ENCODE measurements around the gene DPM3.

DPM3 gene

DNA sequence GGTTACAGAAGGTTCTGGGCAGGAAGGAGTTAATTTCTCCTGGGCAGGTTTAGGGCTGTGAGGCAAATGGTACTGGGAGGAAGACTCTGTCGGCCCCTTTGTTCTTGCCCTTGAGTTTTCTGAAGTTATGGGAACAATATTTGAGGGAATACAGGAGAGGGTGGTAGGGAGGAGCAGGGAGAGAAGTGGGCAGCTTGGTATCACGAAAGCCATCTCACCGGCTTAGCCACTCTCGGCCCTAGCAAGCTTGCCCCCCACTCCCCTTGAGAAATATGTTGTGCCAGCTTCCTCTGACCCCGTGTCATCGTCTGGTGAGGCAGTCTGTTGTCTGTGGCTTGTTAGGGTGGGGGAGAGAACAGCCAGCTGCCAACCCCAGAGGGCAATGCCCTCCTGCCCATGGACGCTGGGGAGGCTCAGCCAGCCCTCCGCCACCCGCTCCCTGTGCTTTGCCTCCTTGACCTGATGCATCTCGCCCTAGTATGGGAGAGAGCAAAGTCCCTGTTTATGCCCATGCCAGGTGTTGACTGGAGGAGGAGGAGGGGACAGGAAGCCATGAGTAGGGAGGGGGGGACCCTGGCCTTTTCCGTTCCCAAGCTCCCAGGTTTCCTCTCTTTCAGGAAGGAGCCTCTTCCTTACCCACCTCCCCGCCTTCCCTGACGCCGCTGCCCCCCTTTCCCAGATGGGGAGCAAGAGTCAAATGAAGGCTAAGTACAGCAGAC, 11.4 kb downstream of the DPM3 start:
- in situ Hi-C loops (cut with HindIII; ENCODE audit: low sequenced_read_pairs): no loop called here
- DNase-seq (ENCODE audit: low read depth): no peak
- TF ChIP-seq CTCF (IDR thresholded peaks at IDR 0.05; ENCODE audit: low read depth, low read length, missing control alignments): no peak
- H3K4me3 ChIP-seq (ENCODE audit: low read depth, low read length): peak overlapping the region; percentile 46

DNA sequence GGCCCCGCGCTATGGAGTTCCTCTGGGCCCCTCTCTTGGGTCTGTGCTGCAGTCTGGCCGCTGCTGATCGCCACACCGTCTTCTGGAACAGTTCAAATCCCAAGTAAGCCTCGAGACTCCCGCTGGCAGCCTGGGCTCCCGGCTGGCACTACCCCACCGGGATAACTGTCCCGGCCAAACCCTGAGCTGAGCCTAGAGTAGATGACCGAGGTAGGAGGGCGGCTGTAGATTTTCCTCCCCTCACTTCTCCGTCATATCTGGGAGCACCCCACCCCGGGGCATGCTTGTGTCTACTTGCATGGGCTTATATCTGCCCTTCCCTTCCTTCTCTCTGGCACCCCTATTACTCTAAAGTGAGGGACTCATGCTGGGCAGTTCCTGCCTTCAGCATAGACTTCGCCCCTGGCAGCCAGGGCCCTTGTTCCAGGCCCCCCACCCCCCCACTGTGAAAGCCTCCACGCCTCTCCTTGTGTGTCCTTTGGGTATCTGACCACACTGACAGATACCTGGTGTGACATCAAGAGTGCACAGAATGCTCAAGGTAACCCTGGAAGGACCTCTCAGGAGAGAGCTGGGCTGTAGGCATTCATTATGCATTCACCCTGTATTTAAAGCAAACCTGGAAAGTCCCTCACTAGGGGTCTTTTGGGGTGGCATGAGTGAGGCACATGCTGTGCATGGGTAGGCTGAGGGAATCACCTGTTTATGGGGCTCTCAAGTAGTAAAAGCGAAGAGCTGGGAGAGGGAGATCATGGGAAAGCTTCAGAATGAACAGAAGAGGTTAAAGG, 12.2 kb downstream of the DPM3 start:
- peak overlapping the region; percentile 46 for H3K4me3 ChIP-seq (ENCODE audit: low read depth, low read length)
- in situ Hi-C loops (cut with HindIII; ENCODE audit: low sequenced_read_pairs): no loop called here
- no peak for TF ChIP-seq CTCF (IDR thresholded peaks at IDR 0.05; ENCODE audit: low read depth, low read length, missing control alignments)
- DNase-seq (ENCODE audit: low read depth): no peak

DNA sequence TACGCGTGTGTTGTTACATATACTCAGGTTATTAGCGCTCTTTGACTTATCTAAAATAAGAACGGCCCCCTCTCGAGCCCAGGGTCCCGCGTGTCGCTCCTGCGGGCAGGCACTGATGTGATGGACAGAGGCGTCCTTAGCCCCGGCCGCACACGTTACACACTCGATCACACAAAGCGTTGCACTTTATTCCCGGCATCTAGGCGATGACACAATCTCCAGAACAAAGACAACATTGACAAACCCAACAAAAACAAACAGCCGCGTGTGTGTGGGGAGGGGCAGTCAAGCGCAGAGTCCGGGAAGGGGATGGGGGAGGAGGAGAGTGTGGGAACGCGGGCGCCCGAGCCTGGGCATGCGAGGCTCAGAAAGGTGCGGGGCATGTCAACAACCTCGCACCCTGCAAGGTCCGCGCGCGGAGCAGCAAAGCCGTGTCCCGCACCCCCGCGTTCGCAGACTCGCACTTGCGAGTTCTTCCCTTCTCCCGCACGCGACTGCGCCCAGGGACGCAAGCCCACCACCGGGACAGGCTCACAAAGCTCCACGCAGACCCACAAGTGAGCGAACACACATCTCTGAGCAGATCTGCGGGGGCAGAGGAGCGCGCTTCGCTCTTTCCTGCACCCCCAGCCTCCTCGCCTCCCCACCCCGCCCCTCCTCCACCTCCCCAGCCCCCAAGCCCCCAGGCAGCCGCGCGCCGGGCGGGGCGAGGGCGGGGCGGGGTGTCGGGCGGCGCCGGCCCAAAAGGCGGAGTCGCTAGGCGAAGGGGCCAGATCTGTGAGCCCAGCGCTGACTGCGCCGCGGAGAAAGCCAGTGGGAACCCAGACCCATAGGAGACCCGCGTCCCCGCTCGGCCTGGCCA, 13.0 kb downstream of the DPM3 start, which contains the start of gene EFNA1:
Gene EFNA1, plus strand, starts transcription at position 772 of the 862 bp plus-strand sequence. CDS start 102 bp downstream, outside the sequence.
- peak within 1 kb of the TSS; percentile 46 for H3K4me3 ChIP-seq (ENCODE audit: low read depth, low read length)
- no peak for DNase-seq (ENCODE audit: low read depth)
- in situ Hi-C loops (cut with HindIII; ENCODE audit: low sequenced_read_pairs): no loop called here
- no peak for TF ChIP-seq CTCF (IDR thresholded peaks at IDR 0.05; ENCODE audit: low read depth, low read length, missing control alignments)

DNA sequence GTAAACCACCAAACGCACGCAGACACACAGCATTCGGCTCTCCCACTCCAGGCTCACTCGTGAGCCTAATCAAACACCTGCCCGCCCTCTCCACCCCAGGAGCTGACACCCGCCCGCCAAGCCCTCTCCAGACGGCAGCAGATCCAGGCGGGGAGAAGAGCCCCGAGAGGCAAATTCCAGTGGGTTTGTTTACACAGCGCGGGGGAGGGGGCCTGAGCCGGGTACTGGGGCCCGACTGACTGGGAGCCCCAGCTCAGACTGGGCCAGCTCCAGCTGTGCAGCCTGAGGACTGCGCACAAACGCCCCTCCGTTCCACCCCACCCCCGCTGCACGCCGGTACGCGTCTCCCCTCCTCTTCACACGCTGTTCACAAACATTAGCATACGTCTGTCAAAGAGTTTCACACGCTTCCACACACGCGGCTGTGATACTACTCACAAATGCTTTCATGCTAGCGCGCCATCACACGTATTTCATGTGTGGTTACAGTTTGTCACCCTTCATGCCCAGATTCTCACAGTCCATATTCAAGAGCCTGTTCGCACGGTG, 13.7 kb downstream of the DPM3 start:
- H3K4me3 ChIP-seq (ENCODE audit: low read depth, low read length): peak overlapping the region; percentile 46
- no peak for DNase-seq (ENCODE audit: low read depth)
- in situ Hi-C loops (cut with HindIII; ENCODE audit: low sequenced_read_pairs): no loop called here
- no peak for TF ChIP-seq CTCF (IDR thresholded peaks at IDR 0.05; ENCODE audit: low read depth, low read length, missing control alignments)

- peak overlapping the region; percentile 46 for H3K4me3 ChIP-seq (ENCODE audit: low read depth, low read length)
These were observed 14.3 kb downstream of the DPM3 start for GRCh38 chr1:155125946-155126555.

More at GRCh38 chr1:155125946-155126555, 14.3 kb downstream of the DPM3 start:
- no peak for DNase-seq (ENCODE audit: low read depth)
- TF ChIP-seq CTCF (IDR thresholded peaks at IDR 0.05; ENCODE audit: low read depth, low read length, missing control alignments): no peak
- in situ Hi-C loops (cut with HindIII; ENCODE audit: low sequenced_read_pairs): no loop called here

Data from astrocyte of the cerebellum (primary cell).